IPS-20b (cell line): Measurements from ENCODE around the gene RGMA.

Experiments used
- H3K27ac ChIP-seq: one replicate; pipeline ENCODE4 v1.5.1; 2013; ENCODE audit warnings: low read length
- H3K27me3 ChIP-seq: 2 replicates; pipeline ENCODE4 v1.6.1; 2013; ENCODE audit warnings: mild to moderate bottlenecking, low read length, inconsistent platforms; ENCODE audit not compliant: insufficient read depth
- H3K36me3 ChIP-seq: 2 replicates; pipeline ENCODE4 v1.6.1; 2013; ENCODE audit warnings: low read depth, mild to moderate bottlenecking, inconsistent platforms, low read length, moderate library complexity; ENCODE audit not compliant: insufficient read depth
- H3K4me1 ChIP-seq: 2 replicates; pipeline ENCODE4 v1.6.1; 2013; ENCODE audit warnings: mild to moderate bottlenecking, control low read depth, inconsistent platforms, low read length, moderate library complexity; ENCODE audit not compliant: insufficient read depth
- H3K4me3 ChIP-seq: 2 replicates; pipeline ENCODE4 v1.5.1; 2013; ENCODE audit warnings: mild to moderate bottlenecking, low read length, inconsistent platforms
- H3K9ac ChIP-seq: 2 replicates; pipeline ENCODE4 v1.6.1; 2013; ENCODE audit warnings: low read depth, mild to moderate bottlenecking, inconsistent platforms, low read length, moderate library complexity
- H3K9me3 ChIP-seq: 2 replicates; pipeline ENCODE4 v1.6.1; 2013; ENCODE audit warnings: mild to moderate bottlenecking, low read depth, low read length, inconsistent platforms; ENCODE audit not compliant: insufficient read depth

RGMA gene

GRCh38 chr15:92990031-92990430 is 99.0 kb downstream of the RGMA start:
- Histone ChIP-seq H3K9ac (no peak overlapping the region), H3K9me3 (no peaks in the 10 kb centered on the region), H3K27ac (no peak overlapping the region), H3K27me3 (no peaks in the 10 kb centered on the region), H3K4me1 (no peaks in the 10 kb centered on the region), H3K36me3 (peaks cover 97% of the 10 kb centered on the region), H3K4me3 (no peak overlapping the region)

- no peaks in the 10 kb centered on the region for H3K27me3 ChIP-seq
- no peak overlapping the region for H3K4me3 ChIP-seq
- peaks cover 97% of the 10 kb centered on the region for H3K36me3 ChIP-seq
- no peak overlapping the region for H3K27ac ChIP-seq
- no peaks in the 10 kb centered on the region for H3K9me3 ChIP-seq
- H3K4me1 ChIP-seq = no peaks in the 10 kb centered on the region
- no peak overlapping the region for H3K9ac ChIP-seq
Observed at GRCh38 chr15:92989470-92989869, 99.5 kb downstream of the RGMA start.
